Activated CD8-positive, alpha-beta memory T cell treated with anti-CD3 and anti-CD28 coated beads, Interleukin-2, amount 50 U/mL, for 48 hours (primary cell): ENCODE results near the gene SNRPE.

Experiments
- DNase-seq: peaks from one replicate; pipeline ENCODE4 v3.0.0-alpha.2; 2020

SNRPE gene

GRCh38 chr1:203888807-203889251, 27.4 kb downstream of the SNRPE start:
- DNase-seq: no peak

GRCh38 chr1:203891950-203892349, 30.6 kb downstream of the SNRPE start:
- DNase-seq: no peak

- DNase-seq: no peak
Observed at GRCh38 chr1:203898458-203899352, 37.3 kb downstream of the SNRPE start.

GRCh38 chr1:203899353-203899716, 37.9 kb downstream of the SNRPE start:
- DNase-seq: no peak

GRCh38 chr1:203899869-203900714, 38.7 kb downstream of the SNRPE start:
- DNase-seq: no peak

GRCh38 chr1:203901581-203901980, 40.2 kb downstream of the SNRPE start:
- no peak for DNase-seq

- DNase-seq: no peak
Observed at GRCh38 chr1:203905275-203905674, 43.9 kb downstream of the SNRPE start.

GRCh38 chr1:203906932-203907331, 45.5 kb downstream of the SNRPE start:
- DNase-seq: no peak

- no peak for DNase-seq
Observed at GRCh38 chr1:203907901-203908300, 46.5 kb downstream of the SNRPE start.

GRCh38 chr1:203911806-203912205, 50.4 kb downstream of the SNRPE start:
- DNase-seq: no peak

- no peak for DNase-seq
Observed at GRCh38 chr1:203913073-203913521, 51.7 kb downstream of the SNRPE start.

- DNase-seq: no peak
Observed at GRCh38 chr1:203914292-203914691, 52.9 kb downstream of the SNRPE start.

- no peak for DNase-seq
Observed at GRCh38 chr1:203915811-203916210, 54.4 kb downstream of the SNRPE start.

- DNase-seq: no peak
Observed at GRCh38 chr1:203916756-203917155, 55.4 kb downstream of the SNRPE start.
